Measurements from ENCODE around the gene ZSCAN22.
A peak's percentile ranks its signal among the peaks of the same experiment; 100 is the strongest.
"Not testable (repeated sequence)": the region's sequence is repeated elsewhere in the genome, so short reads cannot be mapped to it uniquely, and the experiment has no call there.

Gene ZSCAN22

DNA sequence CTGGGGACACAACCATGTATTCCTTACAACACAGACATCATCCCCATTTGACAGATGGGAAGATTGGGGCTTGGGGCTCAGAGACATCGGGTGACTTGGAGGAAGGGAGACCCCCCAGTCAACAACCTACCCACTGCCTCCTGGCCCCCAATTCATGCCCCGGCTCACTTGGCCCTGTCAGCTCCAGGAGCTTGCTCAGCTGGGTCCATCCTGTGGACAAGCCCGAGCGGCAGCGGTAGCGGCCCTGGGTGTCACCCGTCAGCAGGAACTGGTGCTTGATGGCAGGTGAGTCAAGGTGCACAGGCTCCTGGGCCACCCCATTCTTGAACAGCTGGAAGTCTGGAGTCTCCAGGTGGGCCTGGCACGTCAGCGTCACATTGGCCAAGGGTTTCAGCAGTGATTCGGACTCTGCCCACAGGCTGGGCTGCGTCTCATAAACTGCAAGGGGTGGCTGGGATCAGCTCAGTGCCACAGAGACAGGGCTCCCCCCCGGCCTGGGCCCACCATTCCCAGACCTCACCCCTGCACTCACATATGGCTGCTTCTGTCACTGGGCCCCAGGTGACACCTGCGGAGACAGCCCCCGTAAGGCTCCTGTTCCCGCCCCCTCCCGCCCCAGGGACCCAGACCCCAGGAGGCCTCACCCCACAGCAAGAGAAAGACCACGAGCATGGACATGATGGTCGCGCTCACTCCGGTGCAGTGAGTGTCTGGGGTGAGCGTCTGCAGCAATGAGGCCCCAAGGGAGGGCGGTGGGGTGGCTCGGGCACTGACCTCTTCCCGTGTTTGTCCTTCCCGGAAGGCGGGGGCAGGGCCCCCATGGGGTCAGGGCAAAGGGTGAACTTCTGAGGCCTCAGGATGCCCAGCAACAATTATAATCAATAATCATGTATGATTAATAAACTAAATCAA is 26.2 kb downstream of the ZSCAN22 start, which contains the start of gene A1BG:
A1BG (minus strand) TSS at position 733 of the 912 bp plus-strand sequence; CDS start at position 678, 55 bp downstream.
- DNase-seq: no peak

DNA sequence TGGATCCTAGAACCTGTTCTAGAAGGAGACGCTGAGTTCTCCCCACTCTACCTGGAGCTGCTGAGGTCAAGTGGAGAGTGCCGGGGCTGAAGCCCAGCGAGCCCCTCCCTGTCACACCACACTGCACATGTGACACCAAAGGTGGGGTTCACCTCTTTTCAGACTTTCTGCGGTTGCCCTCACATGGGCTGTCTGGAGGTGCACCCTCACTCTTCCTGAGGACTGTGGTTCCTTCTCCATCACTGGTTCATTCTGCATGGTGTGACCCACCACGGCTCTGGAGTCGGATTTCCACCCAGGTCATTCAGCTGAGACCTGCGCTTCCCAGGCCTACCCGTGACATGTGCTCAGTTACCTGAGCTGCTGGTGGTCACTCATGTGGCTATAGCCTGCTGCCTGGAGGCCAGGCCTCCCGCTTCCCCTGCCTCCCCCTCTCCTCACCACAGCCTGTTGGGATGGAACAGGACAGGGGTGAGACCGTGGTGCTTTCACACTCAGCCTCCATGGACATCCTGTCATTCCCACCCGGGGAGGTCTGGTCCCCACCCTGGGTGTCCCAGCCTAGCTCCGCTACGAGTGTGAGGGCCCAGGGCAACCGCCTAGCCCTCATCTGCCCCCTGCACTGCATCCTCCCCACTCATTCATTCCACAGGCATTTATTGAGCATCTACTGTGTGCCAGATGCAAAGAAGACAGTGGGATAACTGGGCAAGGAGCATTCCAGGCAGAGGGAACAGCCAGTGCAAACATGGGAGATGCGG is 27.1 kb downstream of the ZSCAN22 start:
- no peak for DNase-seq

- DNase-seq: no peak
These were observed 27.8 kb downstream of the ZSCAN22 start for GRCh38 chr19:58354478-58355030.

- DNase-seq: no peak
These were observed 28.5 kb downstream of the ZSCAN22 start for GRCh38 chr19:58355215-58355796.

- DNase-seq: no peak
These were observed 29.3 kb downstream of the ZSCAN22 start for GRCh38 chr19:58355908-58356765.

GRCh38 chr19:58356766-58357480 is 30.1 kb downstream of the ZSCAN22 start:
- DNase-seq: no peak

- DNase-seq: no peak
These were observed 30.8 kb downstream of the ZSCAN22 start for GRCh38 chr19:58357481-58358145.

- DNase-seq: no peak
These were observed 35.1 kb downstream of the ZSCAN22 start for GRCh38 chr19:58361900-58362271.

- peak; percentile 91 for DNase-seq
These were observed 35.6 kb downstream of the ZSCAN22 start, which contains the start of gene ZNF497 for GRCh38 chr19:58362272-58362994. ZNF497 (minus strand) TSS chr19:58362751; CDS start chr19:58357635, 5,116 bp downstream.

GRCh38 chr19:58364146-58364545 is 37.4 kb downstream of the ZSCAN22 start:
- no peak for DNase-seq

- no peak for DNase-seq
These were observed 40.0 kb downstream of the ZSCAN22 start for GRCh38 chr19:58366585-58367430.

GRCh38 chr19:58367698-58368454 is 41.1 kb downstream of the ZSCAN22 start:
- no peak for DNase-seq

DNA sequence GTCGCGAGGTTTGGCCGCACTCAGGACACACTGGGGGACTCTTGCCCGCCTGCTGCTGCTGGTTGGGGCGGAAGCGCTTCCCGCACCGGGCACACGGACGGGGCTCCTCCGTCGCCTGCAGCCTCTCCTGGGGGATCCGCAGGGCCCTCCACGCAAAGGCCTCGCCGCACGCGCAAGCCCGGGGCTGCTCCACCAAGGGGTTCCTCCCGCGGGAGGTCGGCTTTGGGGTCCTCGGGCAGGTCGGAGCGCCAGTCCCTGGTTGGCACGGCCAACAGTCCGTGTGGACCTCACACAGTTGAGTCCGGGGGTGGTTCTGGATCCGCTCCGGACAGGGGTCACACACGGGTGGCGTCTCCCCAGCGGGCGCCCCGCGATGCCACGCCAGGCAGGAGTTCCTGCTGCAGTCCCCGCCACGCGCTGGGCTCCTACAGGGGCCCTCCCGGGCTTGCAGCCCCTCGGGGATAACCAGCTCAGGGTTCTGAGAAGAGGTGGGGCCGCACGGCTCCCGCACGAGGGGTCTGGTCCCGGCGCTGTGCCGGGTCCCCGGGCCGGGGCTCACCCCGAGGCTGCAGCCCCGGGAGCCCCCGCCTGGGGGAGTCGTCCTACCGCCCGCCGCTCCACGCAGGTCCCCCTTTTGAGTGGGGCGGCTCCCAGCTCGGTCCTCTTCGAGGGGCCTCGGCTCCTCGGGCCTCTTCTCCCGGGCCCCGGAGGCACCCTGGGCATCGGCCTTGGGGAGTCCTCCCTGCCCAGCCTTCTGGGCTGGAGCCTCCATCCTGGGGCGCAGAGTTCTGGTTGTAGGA is 42.0 kb downstream of the ZSCAN22 start:
- DNase-seq: no peak

- DNase-seq: no peak
These were observed 45.7 kb downstream of the ZSCAN22 start for GRCh38 chr19:58372311-58373133.

- DNase-seq: no peak
These were observed 47.4 kb downstream of the ZSCAN22 start for GRCh38 chr19:58374200-58374599.

DNA sequence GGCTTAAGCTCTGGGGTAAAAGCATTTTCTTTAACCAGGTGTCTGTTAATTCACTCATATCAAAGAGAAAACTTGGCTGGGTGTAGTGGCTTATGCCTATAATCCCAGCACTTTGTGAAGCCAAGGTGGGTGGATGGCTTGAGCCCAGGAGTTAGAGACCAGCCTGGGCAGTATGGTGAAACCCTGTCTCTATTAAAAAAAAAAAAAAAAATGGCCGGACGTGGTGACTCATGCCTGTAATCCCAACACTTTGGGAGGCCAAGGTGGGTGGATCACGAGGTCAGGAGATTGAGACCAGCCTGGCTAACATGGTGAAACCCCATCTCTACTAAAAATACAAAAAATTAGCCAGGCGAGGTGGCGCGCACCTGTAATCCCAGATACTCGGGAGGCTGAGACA is 49.9 kb downstream of the ZSCAN22 start:
- not testable (repeated sequence) for DNase-seq

Measured in NCI-H1048 (cell line).